Activated CD8-positive, alpha-beta memory T cell treated with anti-CD3 and anti-CD28 coated beads for 4 hours (primary cell): Measurements from ENCODE around the gene LAMP5.

Experiments used
- DNase-seq, 2 donors: peaks; one replicate each; pipeline ENCODE4 v3.0.0-alpha.2; 2020; ENCODE audit warnings: low read depth in 2 of 2

The LAMP5 gene

GRCh38 chr20:9514461-9515213 is at the start of gene LAMP5:
Gene LAMP5 (plus strand): TSS chr20:9514590. CDS start chr20:9514853, 263 bp downstream.
- no peak for DNase-seq

- DNase-seq: no peak
These were observed 46.4 kb upstream of the LAMP5 start for GRCh38 chr20:9467995-9468394.

- DNase-seq: no peak
These were observed 39.5 kb upstream of the LAMP5 start for GRCh38 chr20:9474835-9475415.

GRCh38 chr20:9475456-9475855 is 38.9 kb upstream of the LAMP5 start:
- DNase-seq: no peak

- no peak for DNase-seq
These were observed 38.2 kb upstream of the LAMP5 start for GRCh38 chr20:9476174-9476573.

- no peak for DNase-seq
These were observed 37.8 kb upstream of the LAMP5 start for GRCh38 chr20:9476637-9477036.

GRCh38 chr20:9478771-9479170 is 35.6 kb upstream of the LAMP5 start:
- DNase-seq: no peak

- no peak for DNase-seq
These were observed 34.3 kb upstream of the LAMP5 start for GRCh38 chr20:9480066-9480465.

- no peak for DNase-seq
These were observed 32.2 kb upstream of the LAMP5 start for GRCh38 chr20:9482180-9482579.

GRCh38 chr20:9483131-9483530 is 31.3 kb upstream of the LAMP5 start:
- DNase-seq: no peak

- no peak for DNase-seq
These were observed 28.6 kb upstream of the LAMP5 start for GRCh38 chr20:9485614-9486340.

GRCh38 chr20:9487231-9487630 is 27.2 kb upstream of the LAMP5 start:
- DNase-seq: no peak

- DNase-seq: no peak
These were observed 26.3 kb upstream of the LAMP5 start for GRCh38 chr20:9488063-9488462.

GRCh38 chr20:9490161-9490560 is 24.2 kb upstream of the LAMP5 start:
- no peak for DNase-seq

GRCh38 chr20:9490631-9491030 is 23.8 kb upstream of the LAMP5 start:
- DNase-seq: no peak

- DNase-seq: no peak
These were observed 23.1 kb upstream of the LAMP5 start for GRCh38 chr20:9491324-9491723.

- no peak for DNase-seq
These were observed 22.3 kb upstream of the LAMP5 start for GRCh38 chr20:9492067-9492466.

- no peak for DNase-seq
These were observed 20.6 kb upstream of the LAMP5 start for GRCh38 chr20:9493803-9494202.

GRCh38 chr20:9495701-9496100 is 18.7 kb upstream of the LAMP5 start:
- no peak for DNase-seq

GRCh38 chr20:9496155-9496554 is 18.2 kb upstream of the LAMP5 start:
- no peak for DNase-seq

- no peak for DNase-seq
These were observed 16.1 kb upstream of the LAMP5 start for GRCh38 chr20:9498322-9498721.

- DNase-seq: no peak
These were observed 15.1 kb upstream of the LAMP5 start for GRCh38 chr20:9499126-9499899.
